ENCODE measurements around the gene KIRREL1.

The KIRREL1 gene

GRCh38 chr1:158077411-158078256, 84.2 kb downstream of the KIRREL1 start:
- no peak for DNase-seq

- DNase-seq = no peak
These were observed 85.2 kb downstream of the KIRREL1 start for GRCh38 chr1:158078569-158079080.

GRCh38 chr1:158080066-158080465, 86.6 kb downstream of the KIRREL1 start:
- no peak for DNase-seq

- DNase-seq = no peak
These were observed 90.9 kb downstream of the KIRREL1 start for GRCh38 chr1:158084336-158084735.

- no peak for DNase-seq
These were observed 91.3 kb downstream of the KIRREL1 start for GRCh38 chr1:158084747-158085146.

GRCh38 chr1:158087320-158087927, 94.0 kb downstream of the KIRREL1 start:
- DNase-seq = peak; percentile 7 to 41

- no peak for DNase-seq
These were observed 96.0 kb downstream of the KIRREL1 start for GRCh38 chr1:158089476-158089875.

GRCh38 chr1:158089925-158090637, 96.6 kb downstream of the KIRREL1 start:
- no peak for DNase-seq

GRCh38 chr1:158093376-158093775, 99.9 kb downstream of the KIRREL1 start:
- DNase-seq = no peak

- no peak for DNase-seq
These were observed 101.1 kb downstream of the KIRREL1 start for GRCh38 chr1:158094571-158094970.

GRCh38 chr1:158095737-158096335, 102.4 kb downstream of the KIRREL1 start:
- DNase-seq = peak; percentile 16 to 34

- no peak for DNase-seq
These were observed 104.8 kb downstream of the KIRREL1 start for GRCh38 chr1:158098256-158098655.

GRCh38 chr1:158099185-158099584, 105.7 kb downstream of the KIRREL1 start:
- no peak for DNase-seq

GRCh38 chr1:158100498-158100897, 107.1 kb downstream of the KIRREL1 start:
- DNase-seq = no peak

- no peak for DNase-seq
These were observed 108.0 kb downstream of the KIRREL1 start for GRCh38 chr1:158101455-158101854.

- no peak for DNase-seq
These were observed 108.5 kb downstream of the KIRREL1 start for GRCh38 chr1:158101927-158102326.

- DNase-seq = no peak
These were observed 109.6 kb downstream of the KIRREL1 start for GRCh38 chr1:158102881-158103674.

GRCh38 chr1:158103861-158104522, 110.5 kb downstream of the KIRREL1 start:
- DNase-seq = no peak

GRCh38 chr1:158104891-158105290, 111.4 kb downstream of the KIRREL1 start:
- DNase-seq = no peak

GRCh38 chr1:158105352-158106095, 112.1 kb downstream of the KIRREL1 start:
- no peak for DNase-seq

- DNase-seq = no peak
These were observed 114.5 kb downstream of the KIRREL1 start for GRCh38 chr1:158107916-158108315.

Data from CD4-positive, alpha-beta T cell treated with Interleukin-4 for 1 hour (primary cell).